ENCODE data around the gene STRIP1. TPM values are rescaled to one million over a fixed set of nuclear protein-coding genes. Genes with fewer than 3 reads are reported as not detected.

The STRIP1 gene
- total RNA-seq, 1 donor from 2014 or later = 20.0 TPM

- H3K4me1 ChIP-seq = peaks cover 0 to 16% of the 10 kb centered on the region in 2 donors
- no peak for DNase-seq (ENCODE audit: low spot score in 2 of 2)
- no peak overlapping the region for H3K27ac ChIP-seq
- peaks cover 43 to 54% of the 10 kb centered on the region in 2 donors for H3K36me3 ChIP-seq
- H3K9me3 ChIP-seq = no peaks in the 10 kb centered on the region
- intact Hi-C loops (cut with DNase I) = no loop called here
- no peaks in the 10 kb centered on the region for H3K27me3 ChIP-seq
- H3K4me3 ChIP-seq = no peak overlapping the region
- no peak for TF ChIP-seq CTCF (IDR thresholded peaks at IDR 0.05)
Measured at GRCh38 chr1:110008971-110009565, 25.4 kb upstream of the STRIP1 start.

GRCh38 chr1:110011527-110012041 lies 22.8 kb upstream of the STRIP1 start:
- Histone ChIP-seq H3K9me3 (no peaks in the 10 kb centered on the region), H3K27ac (no peak overlapping the region), H3K27me3 (no peaks in the 10 kb centered on the region), H3K4me1 (peaks cover 0 to 2% of the 10 kb centered on the region in 2 donors), H3K36me3 (peaks cover 64 to 75% of the 10 kb centered on the region in 2 donors), H3K4me3 (no peak overlapping the region)
- intact Hi-C loops (cut with DNase I) = no loop called here
- peak in 2 of 3 experiments; percentile 10 to 25 for TF ChIP-seq CTCF (IDR thresholded peaks at IDR 0.05)
- no peak for DNase-seq (ENCODE audit: low spot score in 2 of 2)

GRCh38 chr1:110012100-110012780 lies 22.2 kb upstream of the STRIP1 start:
- Histone ChIP-seq H3K36me3 (peaks cover 71 to 82% of the 10 kb centered on the region in 2 donors), H3K27ac (no peak overlapping the region)

GRCh38 chr1:110017792-110018191 lies 16.6 kb upstream of the STRIP1 start:
- intact Hi-C loops (cut with DNase I) = no loop called here
- Histone ChIP-seq H3K27ac (no peak overlapping the region), H3K36me3 (peaks cover 72 to 96% of the 10 kb centered on the region in 2 donors)

More at GRCh38 chr1:110012100-110012780, 22.2 kb upstream of the STRIP1 start:
- no peak overlapping the region for H3K4me3 ChIP-seq
- H3K4me1 ChIP-seq = no peaks in the 10 kb centered on the region
- DNase-seq (ENCODE audit: low spot score in 2 of 2) = no peak
- H3K9me3 ChIP-seq = no peaks in the 10 kb centered on the region
- no peaks in the 10 kb centered on the region for H3K27me3 ChIP-seq
- TF ChIP-seq CTCF (IDR thresholded peaks at IDR 0.05) = no peak
- intact Hi-C loops (cut with DNase I) = no loop called here

GRCh38 chr1:110018396-110018795 lies 16.0 kb upstream of the STRIP1 start:
- H3K36me3 ChIP-seq = peaks cover 66 to 96% of the 10 kb centered on the region in 2 donors

More at GRCh38 chr1:110017792-110018191, 16.6 kb upstream of the STRIP1 start:
- TF ChIP-seq CTCF (IDR thresholded peaks at IDR 0.05) = no peak
- DNase-seq (ENCODE audit: low spot score in 2 of 2) = no peak
- no peaks in the 10 kb centered on the region for H3K9me3 ChIP-seq
- no peaks in the 10 kb centered on the region for H3K27me3 ChIP-seq
- no peaks in the 10 kb centered on the region for H3K4me1 ChIP-seq
- H3K4me3 ChIP-seq = no peak overlapping the region

More at GRCh38 chr1:110018396-110018795, 16.0 kb upstream of the STRIP1 start:
- TF ChIP-seq CTCF (IDR thresholded peaks at IDR 0.05) = no peak
- Histone ChIP-seq H3K9me3 (no peaks in the 10 kb centered on the region), H3K27ac (no peak overlapping the region), H3K4me3 (no peak overlapping the region), H3K27me3 (no peaks in the 10 kb centered on the region), H3K4me1 (no peaks in the 10 kb centered on the region)
- intact Hi-C loops (cut with DNase I) = no loop called here
- DNase-seq (ENCODE audit: low spot score in 2 of 2) = no peak

Measured in ascending aorta (tissue), 2 donors.